GM15510 (cell line): ENCODE measurements around the gene RALGAPA2.

Experiments used
- POLR2A ChIP-seq: IDR thresholded peaks from 3 replicates; pipeline ENCODE4 v1.6.1; 2011; ENCODE audit warnings: borderline replicate concordance; ENCODE audit not compliant: insufficient read length; ENCODE audit errors: extremely low read depth

Gene RALGAPA2

DNA sequence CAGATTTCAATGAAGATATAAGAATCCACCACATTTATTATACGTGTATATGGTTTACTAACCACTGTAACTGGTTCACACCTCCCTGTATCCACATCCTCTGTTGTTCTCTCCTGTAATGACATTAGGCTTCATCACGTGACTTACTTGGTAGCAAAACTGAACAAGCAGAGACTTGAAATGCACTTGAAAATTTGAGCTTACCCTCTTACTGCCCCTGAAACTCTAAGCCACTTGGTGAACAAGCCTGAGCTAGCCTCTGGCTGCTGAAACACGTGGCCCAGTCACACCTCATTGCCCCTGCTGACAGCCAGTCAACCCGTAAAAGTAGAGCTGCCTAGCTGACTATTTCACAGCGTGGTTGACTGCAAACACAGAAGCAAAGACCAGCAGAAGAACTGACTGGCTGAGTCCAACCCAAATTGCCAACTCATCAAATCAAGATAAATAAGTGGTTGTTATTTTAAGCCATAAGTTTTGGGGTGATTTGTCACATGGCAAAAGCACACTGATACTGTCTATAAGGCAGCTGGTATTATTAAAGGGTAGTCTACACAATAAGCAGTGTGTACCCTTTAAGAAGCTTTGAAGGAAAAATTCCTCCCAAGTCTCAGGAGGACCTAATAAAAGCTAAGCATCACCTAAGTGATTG, 109.0 kb downstream of the RALGAPA2 start:
- no peak for TF ChIP-seq POLR2A

DNA sequence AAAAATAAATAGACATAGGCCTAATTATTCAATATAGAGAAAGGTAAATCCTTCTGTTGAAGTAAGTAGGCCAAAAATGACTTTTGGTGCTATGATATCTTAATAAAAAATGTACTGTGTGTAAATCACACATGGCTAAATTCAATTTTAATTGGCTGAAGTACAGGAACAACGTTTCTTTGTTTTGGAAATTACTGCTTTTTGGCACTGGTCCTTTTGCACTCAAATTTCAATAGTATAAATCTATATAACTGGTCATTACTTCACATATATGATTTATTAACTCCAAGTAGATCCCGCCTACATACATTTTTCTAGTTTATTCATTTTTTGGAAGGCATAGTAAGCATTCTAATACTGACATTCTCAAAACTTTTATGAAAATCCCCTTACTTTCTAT, 114.5 kb downstream of the RALGAPA2 start:
- no peak for TF ChIP-seq POLR2A

DNA sequence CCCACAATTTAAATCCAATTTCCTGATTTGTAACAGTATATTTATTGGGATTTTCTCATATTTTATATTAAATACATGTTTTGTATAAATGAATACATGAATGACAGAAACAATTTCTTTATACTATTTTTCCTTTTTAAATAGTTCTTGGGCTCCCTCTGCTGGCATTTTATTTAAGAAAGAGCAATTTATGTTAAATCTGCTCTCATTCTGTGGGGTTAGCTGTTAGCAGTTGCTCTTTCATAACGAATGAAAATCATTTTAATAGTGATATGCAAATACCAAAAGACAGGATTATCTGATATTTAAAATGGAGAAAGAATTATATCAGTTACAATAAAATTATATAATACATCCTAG, 118.3 kb downstream of the RALGAPA2 start:
- no peak for TF ChIP-seq POLR2A

DNA sequence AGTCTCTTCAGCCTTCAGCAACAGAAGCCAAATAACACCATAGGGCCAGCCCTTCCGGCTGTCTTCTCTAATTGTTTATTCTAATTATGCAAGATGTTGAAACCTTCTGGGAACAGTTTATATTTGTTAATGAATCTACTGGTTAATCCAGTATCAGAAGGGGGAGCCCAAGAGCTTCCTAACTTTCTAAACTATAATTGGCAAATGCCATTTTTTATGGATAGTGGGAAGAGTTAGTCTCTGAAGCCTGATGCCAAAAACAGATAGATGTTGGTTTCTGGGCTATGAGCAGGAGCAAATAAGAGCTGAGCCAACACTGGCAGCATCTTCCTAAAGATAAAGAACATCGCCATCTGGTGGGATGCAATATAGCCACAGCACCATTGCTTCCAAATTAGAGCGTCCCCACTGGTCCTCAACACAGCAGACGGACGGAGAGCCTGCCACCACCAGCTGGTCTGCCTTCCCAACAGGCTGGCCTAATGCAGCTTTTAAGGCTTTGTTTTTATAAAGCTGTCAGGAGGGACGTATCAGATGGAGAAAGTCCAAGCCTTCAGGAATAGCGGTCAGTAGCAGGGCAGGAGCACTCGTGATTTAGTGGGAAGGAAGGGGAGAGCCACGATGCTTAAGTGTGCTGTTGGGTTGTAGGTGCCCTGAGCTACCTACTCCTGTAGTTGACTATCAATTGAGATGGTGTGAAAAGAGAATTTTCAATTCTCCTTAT, 118.8 kb downstream of the RALGAPA2 start:
- no peak for TF ChIP-seq POLR2A

DNA sequence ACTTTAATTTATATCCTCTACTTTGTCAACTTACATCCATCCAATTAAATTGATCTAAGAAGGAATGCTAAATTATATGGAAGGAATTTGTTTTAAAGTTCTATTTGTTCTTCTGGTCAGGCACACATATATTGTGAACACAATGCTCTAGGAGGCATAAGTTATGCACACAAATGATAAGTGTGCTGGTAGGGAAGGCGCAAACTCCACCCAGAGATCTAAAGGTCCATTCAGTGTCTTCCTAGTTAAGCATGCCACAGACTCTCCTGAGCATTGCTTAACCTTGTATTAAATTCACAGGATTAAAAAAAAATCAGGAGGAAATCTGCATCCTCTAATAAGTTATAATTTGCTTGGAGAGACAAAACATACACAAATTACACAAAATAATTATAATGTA, 127.3 kb downstream of the RALGAPA2 start:
- no peak for TF ChIP-seq POLR2A

DNA sequence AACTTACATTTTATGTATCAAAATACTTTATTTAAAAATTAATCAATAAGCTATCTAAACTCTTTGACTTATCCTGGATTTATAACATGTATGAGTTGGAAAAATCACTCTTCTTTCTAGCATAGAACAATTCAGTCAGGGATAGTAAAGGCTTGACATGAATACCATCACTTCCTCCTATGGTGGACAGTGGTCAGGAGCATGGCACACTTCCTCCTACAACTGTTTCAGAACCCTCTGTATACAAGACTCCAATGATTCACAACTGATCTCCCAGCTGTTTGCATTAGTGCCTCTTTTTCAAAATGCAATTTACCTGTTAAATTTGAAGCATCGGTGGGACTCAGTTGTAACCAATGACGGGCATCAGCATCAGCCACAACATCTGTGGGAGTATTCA, 129.7 kb downstream of the RALGAPA2 start:
- TF ChIP-seq POLR2A: no peak

DNA sequence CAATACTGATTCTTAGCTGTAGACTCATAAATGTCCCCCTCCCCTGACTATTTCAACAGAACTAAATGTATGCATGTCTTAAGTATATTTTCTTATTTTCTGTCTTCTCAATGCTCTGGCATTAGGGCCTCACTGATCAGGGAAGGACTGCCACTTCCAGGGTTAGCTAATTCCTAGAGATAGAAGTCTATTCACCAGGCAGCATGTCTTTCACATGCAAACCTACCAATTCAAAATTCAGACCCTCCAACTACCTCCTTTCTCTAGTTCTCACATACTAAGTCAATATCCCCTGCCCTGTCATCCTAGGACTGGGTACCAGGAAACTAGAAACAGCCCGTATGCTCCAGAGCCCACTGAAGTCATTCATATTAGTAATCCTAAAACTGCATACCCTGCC, 132.3 kb downstream of the RALGAPA2 start:
- TF ChIP-seq POLR2A: no peak

DNA sequence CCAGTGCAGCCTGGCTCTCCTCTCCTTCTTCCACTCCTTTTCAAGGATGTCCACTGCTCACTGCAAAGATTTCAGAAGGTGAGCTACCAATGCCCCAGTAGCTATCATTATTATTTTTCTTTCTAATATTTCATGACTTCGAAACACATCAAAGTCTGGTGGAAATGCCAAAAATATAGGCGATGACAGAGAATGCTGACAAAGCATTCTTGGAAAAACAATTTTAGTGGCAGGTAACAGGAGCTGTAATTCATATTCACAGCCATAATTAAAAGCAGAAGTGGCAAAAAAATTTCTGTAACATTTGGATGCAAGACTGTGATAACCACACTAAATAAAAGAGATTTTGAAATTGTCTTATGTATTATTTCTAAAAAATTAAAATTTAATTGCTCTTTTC, 133.6 kb downstream of the RALGAPA2 start:
- TF ChIP-seq POLR2A: no peak

DNA sequence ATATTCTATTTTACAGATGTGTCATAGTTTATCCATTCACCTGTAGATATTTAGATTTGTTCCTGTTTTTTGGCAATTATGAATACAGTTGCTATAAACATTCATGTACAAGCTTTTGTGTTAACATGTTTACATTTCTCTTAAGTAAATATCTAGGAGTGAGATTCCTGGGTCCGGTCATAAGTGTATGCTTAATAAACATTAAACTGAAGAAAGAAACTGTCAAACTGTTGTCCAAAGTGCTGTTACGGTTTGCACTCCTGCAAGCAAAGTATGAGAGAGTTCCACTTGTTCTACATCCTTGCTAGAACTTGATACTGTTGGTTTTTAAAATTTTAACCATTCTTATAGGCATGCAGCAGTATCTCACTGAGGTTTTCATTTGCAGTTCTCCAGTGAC, 138.6 kb downstream of the RALGAPA2 start:
- no peak for TF ChIP-seq POLR2A

DNA sequence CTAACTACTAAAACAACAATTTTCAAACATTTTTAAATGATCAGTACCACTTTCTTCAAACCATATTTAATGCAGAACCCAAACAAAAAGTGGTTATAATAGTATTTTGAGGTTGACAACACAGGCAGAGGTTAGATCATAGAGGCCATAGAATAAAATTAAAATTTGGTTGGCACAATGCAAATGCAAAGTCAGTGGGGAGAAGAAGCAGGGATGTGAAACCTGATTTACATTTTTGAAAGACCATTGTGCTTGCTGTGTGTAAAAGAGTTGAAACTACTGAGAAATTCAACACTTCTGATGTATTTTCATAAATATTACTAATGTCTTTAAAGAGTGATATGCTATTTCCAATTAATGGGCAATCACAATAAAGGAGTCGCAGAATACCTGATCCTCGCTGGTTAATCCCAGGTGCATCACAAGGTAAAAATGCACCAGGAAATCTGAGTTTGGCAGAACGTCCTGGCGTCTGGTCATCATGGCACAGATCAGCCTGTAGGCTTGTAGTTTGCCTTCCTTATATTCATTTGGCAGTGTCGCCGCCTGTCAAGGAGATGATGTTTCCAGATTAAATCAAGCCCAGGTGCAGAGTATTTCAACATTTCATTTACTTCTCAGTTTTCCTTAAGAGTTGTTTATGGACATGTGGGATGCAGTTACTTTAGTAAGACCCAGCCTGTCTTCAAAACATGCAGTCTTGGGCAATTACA, 141.2 kb downstream of the RALGAPA2 start:
- no peak for TF ChIP-seq POLR2A

DNA sequence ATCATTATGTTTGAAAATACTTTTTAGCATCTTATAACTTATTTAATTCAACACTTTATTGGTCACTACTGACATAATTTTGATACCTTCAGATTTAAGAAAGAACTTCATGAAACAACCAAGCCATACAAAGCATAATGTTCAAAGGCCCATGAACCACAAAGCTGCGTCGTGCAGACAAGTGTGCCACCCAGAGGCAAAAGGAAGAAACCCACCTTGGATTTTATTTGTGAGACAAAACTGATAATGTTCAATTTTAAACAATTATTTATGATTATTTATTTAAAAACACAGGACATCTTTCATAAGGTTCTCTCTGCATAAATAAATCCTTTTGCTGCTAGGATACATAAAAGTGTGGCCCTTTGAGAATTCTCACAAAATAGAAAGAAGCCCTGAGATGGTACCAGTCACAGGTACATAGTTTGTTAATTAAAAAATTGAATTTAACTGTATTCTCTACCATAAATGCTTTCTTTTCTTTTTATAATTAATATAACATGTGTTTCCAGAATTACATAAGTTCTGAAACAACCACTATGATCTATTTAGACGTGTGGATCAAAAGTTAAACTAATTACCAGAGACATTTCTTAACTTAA, 143.7 kb downstream of the RALGAPA2 start:
- no peak for TF ChIP-seq POLR2A

DNA sequence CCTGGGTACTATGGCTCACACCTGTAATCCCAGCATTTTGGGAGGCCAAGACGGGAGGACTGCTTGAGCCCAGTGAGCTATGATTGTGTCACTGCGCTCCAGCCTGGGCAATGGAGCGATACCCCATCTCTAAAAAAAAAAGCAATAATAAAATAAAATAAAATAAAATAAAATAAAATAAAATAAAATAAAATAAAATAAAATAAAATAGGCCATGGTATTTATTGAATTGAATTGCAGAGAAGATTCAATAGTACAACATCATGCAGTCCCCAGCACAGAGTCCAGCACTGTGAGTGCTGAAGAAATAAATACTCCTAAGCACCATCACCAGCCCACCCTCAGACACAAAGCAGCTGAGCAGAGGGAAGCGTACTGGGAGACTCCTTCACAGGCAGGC, 144.7 kb downstream of the RALGAPA2 start:
- TF ChIP-seq POLR2A: no peak

DNA sequence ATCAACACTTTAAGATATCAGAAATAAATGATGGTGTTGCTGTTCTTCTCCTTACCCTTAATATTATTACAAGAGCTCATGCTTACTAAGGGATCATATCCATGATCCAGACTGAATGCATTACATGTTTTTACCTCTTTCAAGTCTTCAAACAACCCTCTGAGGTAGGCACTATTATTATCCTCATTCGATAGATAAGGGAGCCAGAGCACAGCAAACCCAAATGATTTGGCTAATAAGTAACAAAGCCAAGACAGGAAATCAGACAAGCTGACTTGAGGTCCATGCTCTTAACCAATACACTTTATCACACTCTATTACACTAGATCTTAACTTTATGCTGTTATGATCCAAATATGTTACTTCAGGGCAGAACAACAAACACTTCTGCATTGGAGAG, 145.9 kb downstream of the RALGAPA2 start:
- no peak for TF ChIP-seq POLR2A

DNA sequence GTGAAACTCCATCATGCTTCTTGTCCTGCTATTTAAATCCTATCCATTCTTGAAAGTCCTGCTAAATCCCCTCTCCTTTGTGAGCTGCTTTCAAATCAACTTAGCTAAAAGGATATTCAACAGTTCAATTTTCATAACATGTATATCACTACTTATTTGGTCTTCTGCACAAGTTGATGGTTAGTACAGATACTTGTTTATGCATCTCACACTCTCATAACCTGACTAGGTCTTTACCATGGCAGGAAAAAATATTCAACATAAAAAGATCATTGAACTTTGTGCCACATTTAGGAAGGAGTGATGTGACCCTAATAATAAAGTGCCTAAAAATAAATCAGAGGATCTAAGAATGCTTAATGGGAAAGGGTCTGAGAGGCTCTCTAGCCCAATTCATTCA, 148.2 kb downstream of the RALGAPA2 start:
- no peak for TF ChIP-seq POLR2A

DNA sequence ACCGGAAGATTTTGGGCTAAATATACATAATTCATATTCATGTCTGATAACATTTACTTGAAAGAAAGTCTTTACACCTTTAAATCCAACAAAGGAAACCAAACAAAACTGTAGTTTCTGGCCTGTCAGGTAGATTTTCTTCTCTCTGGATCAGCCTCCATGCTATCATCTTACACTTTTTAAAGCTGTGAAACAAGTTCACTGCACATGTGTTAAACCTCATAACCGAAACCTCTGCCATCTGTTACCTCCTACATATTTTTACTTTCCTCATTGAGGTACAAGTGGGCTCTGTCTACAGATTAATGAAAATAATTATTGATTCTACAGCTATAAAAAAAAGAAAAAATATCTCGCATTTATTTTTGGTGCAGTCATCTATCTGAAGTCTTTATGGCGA, 149.9 kb downstream of the RALGAPA2 start:
- no peak for TF ChIP-seq POLR2A
